Nucleus accumbens (tissue), 56 donors: ENCODE results near the gene LRRC18.

Experiments used
- DNase-seq, 56 donors: peaks; one replicate each; lab custom pipeline; 2025; lab: John Stamatoyannopoulos, UW

Gene LRRC18

GRCh38 chr10:48939790-48940325 lies at the start of gene LRRC18:
Gene LRRC18 (minus strand): TSS chr10:48939840. CDS start chr10:48914155, 25,685 bp downstream.
- DNase-seq: no peak

GRCh38 chr10:48985621-48986158 lies 46.0 kb upstream of the LRRC18 start:
- no peak for DNase-seq

GRCh38 chr10:48983648-48984351 lies 44.2 kb upstream of the LRRC18 start:
- no peak for DNase-seq

- no peak for DNase-seq
These were observed 42.9 kb upstream of the LRRC18 start for GRCh38 chr10:48982584-48982983.

- peak in 24 of 56 donors; percentile 1 to 56 (median 24) for DNase-seq
These were observed 41.8 kb upstream of the LRRC18 start for GRCh38 chr10:48981310-48981907.

GRCh38 chr10:48978318-48978717 lies 38.7 kb upstream of the LRRC18 start:
- no peak for DNase-seq

GRCh38 chr10:48976196-48976595 lies 36.6 kb upstream of the LRRC18 start:
- peak in 2 of 56 donors; percentile 5 to 13 for DNase-seq

GRCh38 chr10:48974510-48975156 lies 35.0 kb upstream of the LRRC18 start:
- DNase-seq: no peak

- DNase-seq: no peak
These were observed 33.4 kb upstream of the LRRC18 start for GRCh38 chr10:48973065-48973464.

GRCh38 chr10:48970654-48971053 lies 31.0 kb upstream of the LRRC18 start:
- no peak for DNase-seq

- no peak for DNase-seq
These were observed 30.4 kb upstream of the LRRC18 start for GRCh38 chr10:48970046-48970445.

- no peak for DNase-seq
These were observed 28.4 kb upstream of the LRRC18 start for GRCh38 chr10:48968036-48968435.

GRCh38 chr10:48965460-48965859 lies 25.8 kb upstream of the LRRC18 start:
- no peak for DNase-seq

- DNase-seq: no peak
These were observed 24.4 kb upstream of the LRRC18 start for GRCh38 chr10:48964038-48964437.

- DNase-seq: no peak
These were observed 19.1 kb upstream of the LRRC18 start for GRCh38 chr10:48958598-48959190.

GRCh38 chr10:48957361-48958151 lies 17.9 kb upstream of the LRRC18 start:
- no peak for DNase-seq

GRCh38 chr10:48951707-48952106 lies 12.1 kb upstream of the LRRC18 start:
- no peak for DNase-seq

- DNase-seq: no peak
These were observed 8.9 kb upstream of the LRRC18 start for GRCh38 chr10:48948470-48949037.

- DNase-seq: no peak
These were observed 8.2 kb upstream of the LRRC18 start for GRCh38 chr10:48947690-48948469.
